HepG2 (cell line): ENCODE measurements around the gene CDK7. TPM values are rescaled to one million over a fixed set of nuclear protein-coding genes. Genes with fewer than 3 reads are reported as not detected.
A peak's percentile ranks its signal among the peaks of the same experiment; 100 is the strongest.

Experiments used
- ATAC-seq: fragments of 200-7000 bp; cut with Tn5 transposase; 3 replicates; pipeline ENCODE4 v1.9.1; 2020; ENCODE audit warnings: mild to moderate bottlenecking, moderate library complexity
- BruUV-seq: library from RNA; stranded (reverse); fragments of 400-500 nt; replicated peaks from 2 replicates; lab custom pipeline; 2021; lab: Mats Ljungman, UMichigan
- CTCF ChIA-PET: fragments of 300-600 bp; formaldehyde crosslinking; extraction: SDS; loops from one replicate; lab custom pipeline; 2021; ENCODE audit warnings: low total read pairs, inconsistent platforms, low intra/inter-chr PET ratio; lab: Yijun Ruan, JAX
- POLR2A ChIA-PET: fragments of 350-600 bp; sonication (Branson Sonifier 250); formaldehyde crosslinking; loops from one replicate; lab custom pipeline; 2020; ENCODE audit warnings: antibody characterized with exemption, inconsistent platforms; lab: Yijun Ruan, JAX
- DNase-seq: peaks from one replicate; pipeline ENCODE4 v3.0.0-alpha.2; 2015; ENCODE audit warnings: low spot score
- FAIRE-seq: peaks from 3 replicates; lab custom pipeline; 2011; peaks lifted over from hg19 to GRCh38; lab: Jason Lieb, UNC
- H2AFZ ChIP-seq: one replicate; pipeline ENCODE4 v1.6.1; 2011; ENCODE audit warnings: low read length, inconsistent platforms
- H3K27ac ChIP-seq: fragments of 300-600 bp; 3 replicates; pipeline ENCODE4 v1.8.0; 2011; ENCODE audit warnings: mixed run types, mild to moderate bottlenecking, mixed read lengths, low read length, inconsistent platforms; ENCODE audit not compliant: insufficient read depth; ENCODE audit errors: extremely low read length
- H3K27me3 ChIP-seq, 2 experiments: fragments of 200-600 bp in 1 of 2; 2 replicates in 1 of 2; 3 replicates in 1 of 2; pipeline versions ENCODE4 v1.6.0 to v1.8.0; 2011; ENCODE audit warnings: low read length in 2 of 2, mild to moderate bottlenecking in 2 of 2, moderate library complexity in 2 of 2, inconsistent platforms in 1 of 2; ENCODE audit not compliant: insufficient read depth in 2 of 2, control insufficient read depth in 1 of 2
- H3K36me3 ChIP-seq, 2 experiments: fragments of 200-600 bp in 1 of 2; replicated peaks in 1 of 2; 2 replicates in 1 of 2; 3 replicates in 1 of 2; pipeline versions ENCODE4 v1.5.1 to v1.8.0; 2011; ENCODE audit warnings: low read length in 2 of 2, inconsistent platforms in 1 of 2; ENCODE audit not compliant: insufficient read depth in 2 of 2, control insufficient read depth in 1 of 2
- H3K4me1 ChIP-seq: 2 replicates; pipeline ENCODE4 v1.5.1; 2012; ENCODE audit warnings: low read length, inconsistent platforms; ENCODE audit not compliant: insufficient read depth
- H3K4me2 ChIP-seq: 2 replicates; pipeline ENCODE4 v1.6.0; 2011; ENCODE audit warnings: low read depth, low read length, inconsistent platforms
- H3K4me3 ChIP-seq, 3 experiments: fragments of 200-600 bp in 1 of 3; sonication (generic), shearing (Covaris generic) in 1 of 3; replicated peaks in 1 of 3; 2 replicates each; pipeline ENCODE4 v1.5.1; 2011 to 2016; ENCODE audit warnings: low read length in 3 of 3, inconsistent platforms in 2 of 3, low read depth in 2 of 3, mild to moderate bottlenecking in 2 of 3, control low read depth in 1 of 3, mixed read lengths in 1 of 3; ENCODE audit not compliant: insufficient read depth in 1 of 3
- H3K79me2 ChIP-seq: one replicate; pipeline ENCODE4 v1.6.1; 2011; ENCODE audit warnings: low read length, inconsistent platforms; ENCODE audit not compliant: insufficient read depth
- H3K9ac ChIP-seq: 2 replicates; pipeline ENCODE4 v1.6.0; 2011; ENCODE audit warnings: mild to moderate bottlenecking, low read depth, low read length, inconsistent platforms; ENCODE audit not compliant: insufficient read depth
- H3K9me3 ChIP-seq: 2 replicates; pipeline ENCODE4 v1.5.1; 2012; ENCODE audit warnings: mild to moderate bottlenecking, low read length
- H4K20me1 ChIP-seq: 2 replicates; pipeline ENCODE4 v1.6.0; 2011; ENCODE audit warnings: inconsistent platforms, mild to moderate bottlenecking, low read length, moderate library complexity; ENCODE audit not compliant: insufficient read depth
- ATRX ChIP-seq: sonication (generic); formaldehyde crosslinking; IDR thresholded peaks from 2 replicates; pipeline ENCODE4 v1.4.0; 2020; ENCODE audit warnings: missing genetic modification reagents, borderline replicate concordance
- CEBPB ChIP-seq: IDR thresholded peaks from 2 replicates; pipeline ENCODE4 v1.6.1; 2011; ENCODE audit warnings: low read depth, low read length, improper control_type of control experiment, borderline replicate concordance
- IKZF4 ChIP-seq: sonication (generic); formaldehyde crosslinking; IDR thresholded peaks from 2 replicates; pipeline ENCODE4 v1.5.1; 2020; ENCODE audit warnings: borderline replicate concordance, mild to moderate bottlenecking, low read depth, missing genetic modification reagents; ENCODE audit errors: not compliant biosample characterization
- KDM5B ChIP-seq: sonication (generic); formaldehyde crosslinking; IDR thresholded peaks from 2 replicates; pipeline ENCODE4 v1.4.0; 2020; ENCODE audit warnings: missing genetic modification reagents, mild to moderate bottlenecking, borderline replicate concordance
- SSRP1 ChIP-seq: IDR thresholded peaks from 2 replicates; pipeline ENCODE4 v1.6.1; 2016; ENCODE audit warnings: control low read depth
- TSC22D2 ChIP-seq: sonication (generic); formaldehyde crosslinking; IDR thresholded peaks from 2 replicates; pipeline ENCODE4 v1.5.1; 2020; ENCODE audit warnings: missing genetic modification reagents, mild to moderate bottlenecking, borderline replicate concordance
- ZNF746 ChIP-seq: sonication (generic); formaldehyde crosslinking; IDR thresholded peaks from 2 replicates; pipeline ENCODE4 v1.8.0; 2022; ENCODE audit warnings: mild to moderate bottlenecking, missing genetic modification reagents
- ZNF781 ChIP-seq: sonication (generic); formaldehyde crosslinking; IDR thresholded peaks from 2 replicates; pipeline ENCODE4 v1.5.1; 2020; ENCODE audit warnings: borderline replicate concordance, mild to moderate bottlenecking, missing genetic modification reagents; ENCODE audit errors: not compliant biosample characterization
- WGBS: methylation state at CpG from one replicate; pipeline ENCODE4 v1.1.6; 2017; ENCODE audit warnings: low lambda C conversion rate; 5-methylcytosine and 5-hydroxymethylcytosine counted together
- in situ Hi-C: cut with HindIII; loops from 2 replicates; pipeline ENCODE4 v1.10.0; 2017; ENCODE audit warnings: low pct_unique_long_range_greater_than_20kb; ENCODE audit not compliant: extremely low pct_ligation_motif_present
- intact Hi-C: fragments of 100-400 bp; cut with micrococcal nuclease; formaldehyde crosslinking; loops from one replicate; pipeline ENCODE4 v1.10.0; 2022; ENCODE audit not compliant: unreplicated experiment
- polyA plus RNA-seq, 8 experiments: library from polyadenylated mRNA; depleted of rRNA in 3 of 8; stranded (reverse) in 7 of 8; unstranded in 1 of 8; fragments of >200 nt; fragmentation: Illumina TruSeq in 4 of 8; extraction: Trizol in 4 of 8; gene quantifications; 2 replicates each; pipeline versions ENCODE4 v1.2.1 to v1.2.3, GENCODE V29; 2011 to 2016; ENCODE audit warnings: low read depth in 4 of 8, missing spikeins in 1 of 8, mixed read lengths in 1 of 8; ENCODE audit not compliant: insufficient read depth in 1 of 8
- total RNA-seq, 5 experiments: library from RNA; depleted of rRNA; stranded (reverse); fragments of >200 nt; fragmentation: Illumina TruSeq; extraction: Trizol; gene quantifications; 2 replicates each; pipeline ENCODE4 v1.2.3, GENCODE V29; 2016; ENCODE audit warnings: low read depth in 1 of 5

CDK7 gene
- total and polyA plus RNA-seq, 2 of the 13 experiments (the other 11 are each of a cell fraction or from before 2014, with no cell fraction given) = 41.2 to 54.9 TPM

- intact Hi-C loops = no loop called here
- Histone ChIP-seq H3K4me3 (no peak overlapping the region), H3K4me1 (no peaks in the 10 kb centered on the region), H3K27ac (no peak overlapping the region), H3K36me3 (peaks cover 1 to 15% of the 10 kb centered on the region in 2 experiments; a peak in 3 of 5 replicates)
- ATAC-seq (no peak), DNase-seq (no peak), FAIRE-seq (no peak)
- CTCF ChIA-PET = no interaction called here
- BruUV-seq = no TSS peak
- POLR2A ChIA-PET = no interaction called here
- in situ Hi-C loops = no loop called here
- no peak for TF ChIP-seq KDM5B (CRISPR knock-in tag)
- peak; percentile 64; the same call in 1 of the 2 replicates for TF ChIP-seq CEBPB
- TF ChIP-seq, all 625 proteins: peak for 1
- Histone ChIP-seq H3K27me3 (no peaks in the 10 kb centered on the region), H3K9me3 (no peaks in the 10 kb centered on the region), H3K4me2 (no peak overlapping the region), H4K20me1 (no peaks in the 10 kb centered on the region), H3K9ac (no peak overlapping the region), H3K79me2 (no peaks in the 10 kb centered on the region), H2AFZ (no peak overlapping the region)
- 97% methylated on average over 9 of the region's 9 CpGs for WGBS
Measured at GRCh38 chr5:69313428-69313827, 78.7 kb downstream of the CDK7 start.

- no peak overlapping the region for H2AFZ ChIP-seq
- no peaks in the 10 kb centered on the region for H3K9me3 ChIP-seq
- intact Hi-C loops = no loop called here
- POLR2A ChIA-PET = no interaction called here
- no peaks in the 10 kb centered on the region for H4K20me1 ChIP-seq
- peaks cover 5% of the 10 kb centered on the region for H3K4me1 ChIP-seq
- H3K27me3 ChIP-seq = no peaks in the 10 kb centered on the region
- no peak overlapping the region for H3K9ac ChIP-seq
- TF ChIP-seq ZNF781 (CRISPR knock-in tag) (no peak), IKZF4 (CRISPR knock-in tag) (no peak), ZNF746 (CRISPR knock-in tag) (no peak), ATRX (no peak), TSC22D2 (CRISPR knock-in tag) (no peak), SSRP1 (CRISPR knock-in tag) (no peak)
- TF ChIP-seq, all 625 proteins: peak for 0
- ATAC-seq = no peak
- WGBS = 96% methylated on average over 1 of the region's 1 CpG
- FAIRE-seq = no peak
- CTCF ChIA-PET = no interaction called here
- Histone ChIP-seq H3K27ac (no peak overlapping the region), H3K4me3 (no peak overlapping the region), H3K4me2 (no peak overlapping the region), H3K36me3 (peaks cover 1 to 11% of the 10 kb centered on the region in 2 experiments; a peak in 3 of 5 replicates), H3K79me2 (no peaks in the 10 kb centered on the region)
- no TSS peak for BruUV-seq
- no peak for DNase-seq
- in situ Hi-C loops = no loop called here
Measured at GRCh38 chr5:69315972-69316371, 81.3 kb downstream of the CDK7 start.
